Esophagus muscularis mucosa (tissue), 3 donors: Measurements from ENCODE around the gene PSMB7.

Source experiments
- CTCF ChIP-seq, 3 experiments: fragments of 200-600 bp in 2 of 3; fragments of 450-650 bp in 1 of 3; sonication (generic) in 2 of 3; IDR thresholded peaks; one replicate each; pipeline ENCODE4 v1.5.1; 2017 to 2019; ENCODE audit warnings: antibody characterized with exemption in 3 of 3, mild to moderate bottlenecking in 2 of 3, moderate library complexity in 1 of 3
- POLR2A ChIP-seq: fragments of 450-650 bp; IDR thresholded peaks from one replicate; pipeline ENCODE4 v1.6.1; 2017; ENCODE audit warnings: antibody characterized with exemption, moderate library complexity, mild to moderate bottlenecking, low read depth
- POLR2AphosphoS5 ChIP-seq, 2 donors: sonication (generic); formaldehyde crosslinking; IDR thresholded peaks; one replicate each; pipeline ENCODE4 v1.6.1; 2017; ENCODE audit warnings: antibody characterized with exemption in 2 of 2

GRCh38 chr9:124356745-124357390, 58.4 kb downstream of the PSMB7 start:
- TF ChIP-seq CTCF (IDR thresholded peaks at IDR 0.05): no peak
- no peak for TF ChIP-seq POLR2AphosphoS5 (IDR thresholded peaks at IDR 0.05)
- no peak for TF ChIP-seq POLR2A
